OCI-LY3 (cell line): Measurements from ENCODE around the gene DHX38.

Source experiments
- H2AFZ ChIP-seq: fragments of 200-600, 300-600 bp; shearing (Covaris generic); 2 replicates; pipeline ENCODE4 v1.6.0; 2014; ENCODE audit warnings: antibody characterized with exemption, low read depth, low read length
- H3K27ac ChIP-seq: fragments of 200-600, 300-600 bp; sonication (generic); 2 replicates; pipeline ENCODE4 v1.5.1; 2014; ENCODE audit warnings: mild to moderate bottlenecking, low read length, moderate library complexity, mixed read lengths
- H3K27me3 ChIP-seq: fragments of 200-600, 300-600 bp; sonication (generic); 2 replicates; pipeline ENCODE4 v1.6.1; 2014; ENCODE audit warnings: low read depth, low read length, mixed read lengths
- H3K36me3 ChIP-seq: fragments of 200-600, 300-600 bp; sonication (generic); replicated peaks from 2 replicates; pipeline ENCODE3; 2014; ENCODE audit warnings: low read depth, low read length, mixed read lengths
- H3K4me1 ChIP-seq: fragments of 300-600, 200-600 bp; sonication (generic); 2 replicates; pipeline ENCODE4 v1.6.1; 2014; ENCODE audit warnings: low read length, mixed read lengths
- H3K4me2 ChIP-seq: fragments of 200-600, 300-600 bp; sonication (generic); 2 replicates; pipeline ENCODE4 v1.6.1; 2014; ENCODE audit warnings: low read length, mixed read lengths
- H3K4me3 ChIP-seq: fragments of 300-600, 200-600 bp; sonication (generic); 2 replicates; pipeline ENCODE4 v1.5.1; 2014; ENCODE audit warnings: antibody characterized with exemption, mild to moderate bottlenecking, low read length, moderate library complexity
- H3K79me2 ChIP-seq: fragments of 300-600, 200-600 bp; shearing (Covaris generic); 2 replicates; pipeline ENCODE4 v1.6.1; 2014; ENCODE audit warnings: mild to moderate bottlenecking, low read length, mixed read lengths
- H3K9ac ChIP-seq: fragments of 300-600, 200-600 bp; shearing (Covaris generic); 2 replicates; pipeline ENCODE4 v1.6.0; 2014; ENCODE audit warnings: mild to moderate bottlenecking, low read length, moderate library complexity
- H3K9me3 ChIP-seq: fragments of 200-600, 300-600 bp; shearing (Covaris generic); 2 replicates; pipeline ENCODE4 v1.6.1; 2014; ENCODE audit warnings: low read length, mixed read lengths; ENCODE audit not compliant: insufficient read depth
- H4K20me1 ChIP-seq: fragments of 200-600, 300-600 bp; sonication (generic); 2 replicates; pipeline ENCODE4 v1.6.1; 2016; ENCODE audit warnings: low read length, mixed read lengths; ENCODE audit not compliant: insufficient read depth
- CTCF ChIP-seq: fragments of 200-600, 300-600 bp; sonication (generic); IDR thresholded peaks from 2 replicates; pipeline ENCODE4 v1.5.1; 2014; ENCODE audit warnings: antibody characterized with exemption, low read length, low read depth
- EZH2phosphoT487 ChIP-seq: fragments of 200-600 bp; shearing (Covaris generic); IDR thresholded peaks from 2 replicates; pipeline ENCODE4 v1.6.1; 2018; ENCODE audit warnings: antibody characterized with exemption, mixed run types, low read depth

The DHX38 gene

GRCh38 chr16:72134507-72134906 is 40.9 kb downstream of the DHX38 start:
- Histone ChIP-seq H4K20me1 (no peaks in the 10 kb centered on the region), H3K36me3 (no peaks in the 10 kb centered on the region), H3K4me2 (no peak overlapping the region), H3K9me3 (no peaks in the 10 kb centered on the region), H3K4me1 (peaks cover 15% of the 10 kb centered on the region), H3K27me3 (no peaks in the 10 kb centered on the region), H3K9ac (no peak overlapping the region), H3K27ac (no peak overlapping the region), H3K4me3 (no peak overlapping the region), H2AFZ (no peak overlapping the region), H3K79me2 (no peaks in the 10 kb centered on the region)
- TF ChIP-seq CTCF, result no peak
- no peak for TF ChIP-seq EZH2phosphoT487

- Histone ChIP-seq H3K9ac (no peak overlapping the region), H3K36me3 (no peaks in the 10 kb centered on the region), H3K27me3 (no peaks in the 10 kb centered on the region), H3K4me2 (no peak overlapping the region), H2AFZ (no peak overlapping the region), H3K4me1 (peaks cover 6% of the 10 kb centered on the region), H4K20me1 (no peaks in the 10 kb centered on the region), H3K9me3 (no peaks in the 10 kb centered on the region), H3K79me2 (no peaks in the 10 kb centered on the region), H3K27ac (no peak overlapping the region), H3K4me3 (no peak overlapping the region)
- no peak for TF ChIP-seq EZH2phosphoT487
- no peak for TF ChIP-seq CTCF
Observed at GRCh38 chr16:72137380-72138063, 43.9 kb downstream of the DHX38 start.

GRCh38 chr16:72138064-72138572 is 44.5 kb downstream of the DHX38 start:
- H3K27me3 ChIP-seq, result no peaks in the 10 kb centered on the region
- TF ChIP-seq EZH2phosphoT487, result no peak
- no peak for TF ChIP-seq CTCF
- no peak overlapping the region for H3K9ac ChIP-seq
- H3K9me3 ChIP-seq, result no peaks in the 10 kb centered on the region
- no peaks in the 10 kb centered on the region; the same call in 1 of the 2 replicates for H3K4me1 ChIP-seq
- H2AFZ ChIP-seq, result no peak overlapping the region
- H3K4me3 ChIP-seq, result no peak overlapping the region
- H3K27ac ChIP-seq, result no peak overlapping the region
- H3K79me2 ChIP-seq, result no peaks in the 10 kb centered on the region
- no peaks in the 10 kb centered on the region for H4K20me1 ChIP-seq
- H3K36me3 ChIP-seq, result no peaks in the 10 kb centered on the region
- H3K4me2 ChIP-seq, result no peak overlapping the region

DNA sequence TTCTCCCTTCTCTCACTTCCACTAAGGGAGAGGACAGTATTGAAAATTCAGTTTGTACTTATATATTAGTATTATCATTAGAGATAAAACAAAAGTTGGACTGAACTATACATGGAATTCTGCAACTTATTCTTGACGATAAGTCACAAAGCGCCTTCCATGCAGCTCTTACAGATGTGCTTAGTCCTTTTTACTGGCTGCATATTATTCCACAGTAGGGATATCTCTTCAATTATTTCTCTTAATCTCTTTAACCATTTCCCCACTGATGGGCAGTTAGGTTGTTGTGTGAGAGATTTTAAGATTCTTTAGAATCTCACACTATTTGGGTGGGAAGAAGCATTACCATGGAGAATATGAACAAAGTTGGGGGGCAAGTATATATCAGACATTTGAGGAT is 46.3 kb downstream of the DHX38 start:
- Histone ChIP-seq H3K27me3 (no peaks in the 10 kb centered on the region), H3K36me3 (no peaks in the 10 kb centered on the region), H3K79me2 (no peaks in the 10 kb centered on the region), H3K4me3 (no peak overlapping the region), H3K9ac (no peak overlapping the region), H3K4me1 (no peaks in the 10 kb centered on the region), H2AFZ (no peak overlapping the region), H3K27ac (no peak overlapping the region), H3K9me3 (no peaks in the 10 kb centered on the region), H4K20me1 (no peaks in the 10 kb centered on the region), H3K4me2 (no peak overlapping the region)
- TF ChIP-seq CTCF (no peak), EZH2phosphoT487 (no peak)
